ENCODE results near the gene NRAS.

Gene NRAS

DNA sequence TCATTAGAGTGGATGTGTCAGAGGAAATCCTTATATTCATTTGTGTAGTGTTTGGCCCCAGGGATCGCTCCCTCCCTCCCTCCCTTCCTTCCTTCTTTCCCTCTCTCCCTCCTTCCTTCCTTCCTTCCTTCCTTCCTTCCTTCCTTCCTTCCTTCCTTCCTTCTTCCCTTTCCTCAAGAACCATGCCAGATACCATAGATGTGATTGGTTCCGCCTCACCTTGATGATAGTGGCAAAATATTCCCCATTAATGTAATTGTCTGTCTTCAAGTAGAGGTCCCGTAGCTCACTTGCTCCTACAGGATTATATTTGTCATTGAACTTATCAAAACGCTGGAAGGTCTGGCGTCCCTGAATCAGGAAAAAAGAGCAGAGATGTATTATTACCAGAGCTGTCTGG, 38.9 kb downstream of the NRAS start:
- DNase-seq (ENCODE audit: low read depth in 2 of 2), result no peak

DNA sequence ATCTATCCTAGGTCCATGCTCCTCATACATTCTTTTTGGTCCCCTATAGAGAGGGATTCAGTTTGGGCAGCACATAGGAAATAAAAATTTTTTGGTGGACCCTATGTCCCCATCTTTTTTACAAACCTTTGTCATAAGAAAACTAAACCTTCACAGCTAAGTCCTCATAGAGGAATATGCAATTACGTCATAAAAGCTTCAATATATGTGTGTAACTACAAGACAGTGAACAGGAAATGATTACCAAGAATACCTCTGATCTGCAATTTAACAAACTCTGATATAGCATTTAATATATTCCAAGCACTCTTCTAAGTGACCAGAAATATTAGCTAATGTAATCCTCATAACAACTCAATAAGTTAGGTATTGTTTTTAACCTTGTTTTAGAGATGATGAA, 40.5 kb downstream of the NRAS start:
- DNase-seq (ENCODE audit: low read depth in 2 of 2), result no peak

DNA sequence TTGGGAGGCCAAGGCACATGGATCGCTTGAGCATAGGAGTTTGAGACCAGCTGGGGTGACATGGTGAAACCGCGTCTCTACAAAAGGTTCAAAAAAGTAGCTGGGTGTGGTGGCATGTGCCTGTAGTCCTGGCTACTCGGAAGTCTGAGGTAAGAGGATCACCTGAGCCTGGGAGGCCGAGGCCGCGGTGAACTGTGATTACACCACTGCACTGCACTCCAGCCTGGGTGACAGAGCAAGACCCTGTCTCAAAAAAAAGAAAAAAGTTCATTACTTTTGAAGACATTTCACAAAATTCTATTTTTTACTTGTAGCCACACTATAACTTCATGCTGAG, 44.7 kb downstream of the NRAS start:
- DNase-seq (ENCODE audit: low read depth in 2 of 2), result no peak

DNA sequence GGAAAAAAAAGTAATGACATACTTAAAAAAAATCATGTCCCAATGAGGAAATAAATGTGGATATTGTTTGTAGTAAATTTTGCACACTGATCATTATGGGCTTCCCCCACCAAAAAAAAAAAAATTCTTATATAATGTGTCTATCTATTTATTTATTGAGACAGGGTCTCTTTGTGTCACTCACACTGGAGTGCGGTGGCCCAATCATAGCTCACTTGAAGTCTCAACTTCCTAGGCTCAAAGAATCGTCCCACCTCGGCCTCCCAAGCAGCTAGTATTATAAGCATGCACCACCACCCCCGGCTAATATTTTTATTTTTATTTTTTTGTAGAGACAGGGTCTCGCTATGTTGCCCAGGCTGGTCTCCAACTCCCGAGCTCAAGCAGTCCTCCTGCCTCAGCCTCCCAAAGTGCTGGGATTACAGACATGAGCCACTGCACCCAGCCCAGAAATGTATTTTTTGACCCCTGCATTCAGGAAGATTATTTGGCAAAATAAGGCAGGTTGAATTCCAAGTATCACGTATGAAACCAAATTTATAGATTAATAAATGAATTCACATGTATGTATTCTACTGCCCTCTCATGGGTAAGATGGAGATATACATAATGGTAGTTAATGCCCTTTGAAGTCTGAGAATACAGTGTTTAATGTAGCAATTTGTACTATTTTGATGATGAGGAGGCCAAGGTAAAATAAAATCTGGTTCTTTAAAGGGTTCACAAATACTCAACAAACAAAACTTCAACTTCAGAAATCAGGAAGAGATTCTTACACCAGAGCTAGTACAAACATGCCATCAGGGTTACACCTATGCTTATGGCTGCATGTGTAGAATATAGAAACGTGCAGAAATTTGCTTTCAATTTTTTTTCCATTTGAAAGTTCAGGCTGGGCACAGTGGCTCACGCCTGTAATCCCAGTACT, 45.3 kb downstream of the NRAS start:
- DNase-seq (ENCODE audit: low read depth in 2 of 2), result no peak

DNA sequence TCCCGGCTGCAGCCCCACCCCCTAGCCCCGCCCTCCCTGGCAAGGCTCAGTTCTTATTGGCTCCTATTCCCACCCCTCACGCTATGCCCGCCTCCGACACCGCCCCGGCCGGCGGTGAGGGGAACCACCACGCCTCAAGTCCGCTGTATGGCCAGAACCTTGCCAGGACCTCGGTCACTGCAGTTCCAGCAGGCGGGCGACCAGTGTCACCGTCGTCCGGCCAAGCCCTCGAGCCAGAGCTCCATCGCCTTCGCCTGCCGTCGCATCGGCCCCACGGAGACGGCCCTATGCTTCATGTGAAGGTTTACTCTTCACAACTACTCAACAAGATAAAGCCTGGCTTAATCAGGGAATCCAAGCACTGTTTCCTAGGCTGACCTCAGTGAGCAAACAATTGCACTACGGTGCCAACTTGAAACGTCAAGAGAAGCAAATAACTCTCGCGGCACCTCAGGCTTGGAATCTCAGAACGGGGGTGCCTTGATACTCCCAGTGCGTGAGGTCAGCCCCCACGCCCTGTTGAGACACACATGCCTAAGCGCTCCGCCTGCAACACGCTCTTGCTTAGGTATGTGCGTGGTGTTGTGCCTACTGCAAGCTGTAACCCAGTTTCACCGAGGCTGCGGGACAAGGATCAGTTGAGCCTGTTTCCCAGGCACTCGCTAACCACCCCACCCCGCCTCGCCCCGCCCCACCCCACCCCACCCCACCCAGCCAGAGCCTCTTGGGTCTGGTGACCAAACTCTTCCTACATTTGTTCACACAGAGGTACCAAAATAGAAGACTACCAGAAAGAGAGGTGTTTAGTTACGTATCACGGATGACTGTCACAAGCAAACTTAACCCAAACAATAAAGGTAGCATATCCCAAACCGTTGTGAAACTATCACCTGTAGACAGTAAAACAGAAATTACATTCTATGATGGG, 46.2 kb downstream of the NRAS start:
- peak; percentile 63 to 78 for DNase-seq (ENCODE audit: low read depth in 2 of 2)

DNA sequence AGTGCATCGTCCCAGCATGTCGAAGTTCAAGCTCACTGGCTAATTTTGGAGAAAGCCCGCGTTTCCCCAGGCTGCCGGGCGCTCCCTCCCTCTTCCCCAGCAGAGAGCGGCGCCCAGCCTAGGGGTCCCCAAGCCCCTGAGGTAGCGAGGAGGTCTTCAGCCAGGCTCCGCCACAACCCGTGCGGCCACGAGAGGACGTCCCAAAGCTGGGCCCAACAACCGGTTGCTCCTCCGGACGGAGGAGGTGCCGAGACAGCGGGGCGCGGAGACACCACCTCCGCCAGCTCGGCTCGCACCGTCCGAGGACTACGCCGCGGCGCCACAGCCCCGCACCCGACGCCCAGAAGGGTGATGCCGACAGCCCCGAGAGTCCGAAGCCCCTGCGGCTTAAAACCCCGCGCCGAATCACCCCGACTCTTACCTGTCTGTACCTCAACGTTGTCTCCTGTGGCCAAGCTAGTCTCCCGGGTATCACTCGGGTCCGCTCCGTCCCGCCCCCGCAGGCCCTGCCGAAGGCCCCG, 46.9 kb downstream of the NRAS start, which contains the start of gene DENND2C:
Gene DENND2C, minus strand, starts transcription at position 488 of the 521 bp plus-strand sequence. CDS start 44,065 bp downstream, outside the sequence.
- DNase-seq (ENCODE audit: low read depth in 2 of 2), result no peak

DNA sequence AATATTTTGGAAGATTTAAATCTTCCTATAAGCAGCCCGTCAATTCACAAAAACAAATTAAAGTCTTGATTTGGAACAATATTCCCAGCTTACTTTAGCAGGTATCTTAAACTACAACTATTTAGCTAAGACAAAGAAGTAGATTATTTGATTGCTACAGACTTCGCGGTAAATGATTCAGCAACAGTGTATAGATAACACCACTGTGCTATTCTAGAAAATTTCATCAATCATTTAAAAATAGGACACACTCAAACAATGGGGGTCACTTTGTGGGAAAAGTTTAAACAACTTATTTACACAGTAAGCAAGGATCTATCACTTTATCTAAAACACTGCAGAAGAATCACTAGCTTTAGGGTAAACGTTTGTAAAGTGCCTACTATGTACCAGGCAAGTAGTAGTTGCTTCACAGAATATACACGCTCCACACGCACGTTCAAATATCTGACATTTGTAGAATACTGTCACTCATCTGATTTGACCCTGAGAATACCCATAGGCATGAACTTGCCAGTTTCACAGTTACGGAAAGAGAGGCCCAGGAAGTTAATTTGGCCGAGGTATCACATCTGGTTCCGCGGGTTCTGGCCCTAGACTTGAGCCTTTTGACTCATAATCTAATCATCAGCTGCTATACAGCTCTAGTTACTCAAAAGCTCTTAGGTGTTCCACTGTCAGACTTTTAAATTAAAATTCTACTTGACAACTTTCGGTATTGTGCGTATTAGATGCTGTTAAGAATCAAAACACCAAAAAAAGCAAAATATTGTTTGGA, 47.6 kb downstream of the NRAS start:
- no peak for DNase-seq (ENCODE audit: low read depth in 2 of 2)

DNA sequence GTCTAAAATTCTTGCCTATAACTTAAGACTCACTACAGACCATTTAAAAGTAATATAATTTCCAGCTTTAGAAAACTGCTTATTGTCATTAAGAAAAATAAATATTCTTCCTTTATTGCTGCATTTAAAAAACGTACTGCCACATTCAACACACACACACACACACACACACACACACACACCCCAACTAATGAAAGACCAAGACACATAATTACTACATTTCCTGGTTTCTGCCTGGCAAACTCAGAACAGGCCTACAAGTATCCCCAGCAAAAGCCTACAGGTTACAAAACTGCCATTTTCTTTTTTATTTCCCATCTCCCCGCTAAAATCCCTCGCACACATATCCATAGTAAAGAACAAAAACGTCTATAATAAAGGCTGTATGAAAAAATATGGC, 48.2 kb downstream of the NRAS start:
- no peak for DNase-seq (ENCODE audit: low read depth in 2 of 2)

DNA sequence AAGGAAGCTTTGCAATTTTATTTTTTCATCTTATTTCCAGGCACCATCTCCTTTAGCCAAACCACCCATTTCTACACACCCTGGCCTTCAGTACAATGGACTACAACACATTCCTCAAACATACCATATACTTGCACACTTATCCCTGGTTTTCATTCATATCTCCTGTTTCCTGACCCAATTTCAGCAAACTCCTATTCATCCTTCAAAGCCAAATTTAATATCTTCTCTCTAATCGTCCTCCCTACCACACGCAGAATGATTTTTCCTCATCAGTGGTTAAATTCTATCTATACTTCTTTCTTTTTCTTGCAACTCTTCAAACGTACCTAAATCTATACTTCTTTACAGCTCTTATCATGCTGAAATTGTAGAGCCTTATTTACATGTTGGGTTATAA, 49.6 kb downstream of the NRAS start:
- no peak for DNase-seq (ENCODE audit: low read depth in 2 of 2)

DNA sequence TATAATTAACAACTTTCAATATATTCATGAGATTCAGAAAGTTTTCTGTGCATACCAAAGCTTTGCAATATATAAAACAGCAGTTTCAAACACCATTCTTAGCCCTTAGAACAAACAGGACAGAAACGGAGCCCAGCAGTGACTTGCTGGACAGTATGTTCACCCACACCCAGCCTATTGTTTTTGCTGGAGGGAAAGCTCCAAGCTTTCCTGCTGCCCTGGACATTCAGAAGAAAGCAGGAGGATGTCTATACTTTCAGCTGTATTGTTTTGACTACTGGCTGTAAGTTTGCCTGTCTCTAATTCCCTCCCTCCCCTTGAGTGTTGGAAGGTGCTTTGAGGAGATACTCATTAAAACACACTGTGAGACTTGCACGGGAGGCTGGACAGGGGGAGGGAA, 56.3 kb downstream of the NRAS start:
- no peak for DNase-seq (ENCODE audit: low read depth in 2 of 2)

Measured in stimulated activated CD8-positive, alpha-beta memory T cell treated with anti-CD3 and anti-CD28 coated beads, Interleukin-2, amount 100 ng/mL, for 1 hour (primary cell).